ENCODE results near the gene KLK8.

Gene KLK8

DNA sequence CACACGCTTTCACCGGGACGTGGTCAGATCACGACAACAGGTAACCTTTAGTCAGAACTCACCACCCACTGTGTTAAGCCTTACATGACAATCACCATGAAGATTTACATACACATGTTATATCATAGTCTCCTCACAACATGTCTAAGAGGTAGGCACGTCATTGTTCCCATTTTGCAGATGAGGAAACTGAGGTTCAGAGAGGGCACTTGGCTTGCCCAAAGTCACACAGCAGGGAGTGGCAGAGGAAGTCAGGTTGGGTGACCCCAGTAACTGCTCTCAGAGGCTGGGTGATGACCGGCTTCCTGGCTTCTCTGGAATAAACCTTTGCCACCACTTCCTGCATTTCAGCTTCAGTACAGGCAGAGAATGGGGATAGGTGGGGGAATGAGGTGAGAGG is 12.8 kb upstream of the KLK8 start:
- no peak for DNase-seq
- no CpG with 5 or more reads among the region's 6 CpGs for WGBS (ENCODE audit: extremely low coverage, insufficient coverage, insufficient read length)
- no peak overlapping the region for H3K27ac ChIP-seq (ENCODE audit: low read depth, low read length)
- no peak overlapping the region for H2BK120ac ChIP-seq (ENCODE audit: insufficient read depth, low read length, poor library complexity)
- H3K4me3 ChIP-seq (ENCODE audit: low read depth, low read length): no peak overlapping the region
- H3K79me2 ChIP-seq (ENCODE audit: control insufficient read depth, insufficient read depth, low read length, poor library complexity): no peaks in the 10 kb centered on the region
- peaks cover 7 to 8% of the 10 kb centered on the region in 2 experiments for H3K4me1 ChIP-seq (ENCODE audit: control insufficient read depth in 1 of 2, insufficient read depth in 2 of 2, low read length in 2 of 2)
- no peak overlapping the region for H4K12ac ChIP-seq (ENCODE audit: low read depth, low read length)
- no peak overlapping the region for H3K23ac ChIP-seq (ENCODE audit: low read length)
- no peak overlapping the region for H2AFZ ChIP-seq (ENCODE audit: insufficient read depth, low read length, poor library complexity)
- no peak overlapping the region for H3K18ac ChIP-seq (ENCODE audit: low read length)
- no peak overlapping the region for H3K9ac ChIP-seq (ENCODE audit: low read length)
- H3K36me3 ChIP-seq (ENCODE audit: control insufficient read depth in 1 of 2, insufficient read depth in 2 of 2, low read length in 2 of 2): no peaks in the 10 kb centered on the region
- peaks cover 13% of the 10 kb centered on the region for H3K27me3 ChIP-seq (ENCODE audit: insufficient read depth, low read length)
- H3K4me2 ChIP-seq (ENCODE audit: low read length): no peak overlapping the region
- no peak overlapping the region for H3K14ac ChIP-seq (ENCODE audit: low read length)
- H3K4ac ChIP-seq (ENCODE audit: low read depth, low read length): no peak overlapping the region
- H4K8ac ChIP-seq (ENCODE audit: low read depth, low read length): no peak overlapping the region
- H3K79me1 ChIP-seq (ENCODE audit: low read length): no peaks in the 10 kb centered on the region
- no peaks in the 10 kb centered on the region for H3K9me3 ChIP-seq (ENCODE audit: insufficient read depth, low read depth, low read length)
- no peak overlapping the region for H2BK12ac ChIP-seq (ENCODE audit: low read length)
- no peak overlapping the region for H2BK5ac ChIP-seq (ENCODE audit: low read depth, low read length, poor library complexity)
- H2AK5ac ChIP-seq (ENCODE audit: low read length): no peak overlapping the region
- H4K91ac ChIP-seq (ENCODE audit: low read depth, low read length): no peak overlapping the region

DNA sequence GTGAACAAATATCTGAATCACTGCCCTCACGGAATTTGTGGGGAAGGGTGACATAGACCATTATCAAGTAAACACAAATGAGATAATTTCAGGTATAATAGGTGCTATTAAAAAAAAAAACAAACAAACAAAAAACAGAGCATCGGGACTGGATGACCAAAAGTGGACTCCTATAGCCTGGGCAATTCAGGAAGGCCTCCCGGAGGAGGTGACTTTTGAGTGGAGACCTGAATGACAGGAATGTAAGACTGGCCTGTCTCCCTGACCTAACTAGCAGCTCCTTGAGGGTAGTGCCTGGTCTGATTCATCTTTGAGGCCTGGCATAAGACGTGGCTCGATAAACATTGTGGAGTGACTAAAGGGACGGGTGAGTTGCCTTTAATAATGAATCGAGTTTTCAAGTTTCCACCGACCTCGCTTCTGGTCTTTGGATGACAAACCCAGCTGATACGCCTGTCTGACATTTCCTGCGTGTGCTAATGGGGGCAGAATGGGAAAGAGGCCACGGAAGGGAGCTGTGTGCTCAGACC is 11.3 kb upstream of the KLK8 start:
- Histone ChIP-seq H2AK5ac (ENCODE audit: low read length) (no peak overlapping the region), H3K14ac (ENCODE audit: low read length) (no peak overlapping the region), H2AFZ (ENCODE audit: insufficient read depth, low read length, poor library complexity) (no peak overlapping the region), H3K4me1 (ENCODE audit: control insufficient read depth in 1 of 2, insufficient read depth in 2 of 2, low read length in 2 of 2) (peaks cover 5 to 7% of the 10 kb centered on the region in 2 experiments), H3K18ac (ENCODE audit: low read length) (no peak overlapping the region), H4K12ac (ENCODE audit: low read depth, low read length) (no peak overlapping the region), H2BK120ac (ENCODE audit: insufficient read depth, low read length, poor library complexity) (no peak overlapping the region), H3K9me3 (ENCODE audit: insufficient read depth, low read depth, low read length) (peaks cover 3% of the 10 kb centered on the region), H3K79me2 (ENCODE audit: control insufficient read depth, insufficient read depth, low read length, poor library complexity) (no peaks in the 10 kb centered on the region), H3K9ac (ENCODE audit: low read length) (no peak overlapping the region), H4K8ac (ENCODE audit: low read depth, low read length) (no peak overlapping the region), H4K91ac (ENCODE audit: low read depth, low read length) (no peak overlapping the region), H3K4me3 (ENCODE audit: low read depth, low read length) (no peak overlapping the region), H3K36me3 (ENCODE audit: control insufficient read depth in 1 of 2, insufficient read depth in 2 of 2, low read length in 2 of 2) (no peaks in the 10 kb centered on the region), H3K23ac (ENCODE audit: low read length) (no peak overlapping the region), H2BK5ac (ENCODE audit: low read depth, low read length, poor library complexity) (no peak overlapping the region), H3K27ac (ENCODE audit: low read depth, low read length) (no peak overlapping the region), H3K4ac (ENCODE audit: low read depth, low read length) (no peak overlapping the region), H3K4me2 (ENCODE audit: low read length) (no peak overlapping the region), H3K27me3 (ENCODE audit: insufficient read depth, low read length) (peaks cover 5% of the 10 kb centered on the region), H3K79me1 (ENCODE audit: low read length) (no peaks in the 10 kb centered on the region), H2BK12ac (ENCODE audit: low read length) (no peak overlapping the region)
- no peak for DNase-seq
- no CpG with 5 or more reads among the region's 12 CpGs for WGBS (ENCODE audit: extremely low coverage, insufficient coverage, insufficient read length)

DNA sequence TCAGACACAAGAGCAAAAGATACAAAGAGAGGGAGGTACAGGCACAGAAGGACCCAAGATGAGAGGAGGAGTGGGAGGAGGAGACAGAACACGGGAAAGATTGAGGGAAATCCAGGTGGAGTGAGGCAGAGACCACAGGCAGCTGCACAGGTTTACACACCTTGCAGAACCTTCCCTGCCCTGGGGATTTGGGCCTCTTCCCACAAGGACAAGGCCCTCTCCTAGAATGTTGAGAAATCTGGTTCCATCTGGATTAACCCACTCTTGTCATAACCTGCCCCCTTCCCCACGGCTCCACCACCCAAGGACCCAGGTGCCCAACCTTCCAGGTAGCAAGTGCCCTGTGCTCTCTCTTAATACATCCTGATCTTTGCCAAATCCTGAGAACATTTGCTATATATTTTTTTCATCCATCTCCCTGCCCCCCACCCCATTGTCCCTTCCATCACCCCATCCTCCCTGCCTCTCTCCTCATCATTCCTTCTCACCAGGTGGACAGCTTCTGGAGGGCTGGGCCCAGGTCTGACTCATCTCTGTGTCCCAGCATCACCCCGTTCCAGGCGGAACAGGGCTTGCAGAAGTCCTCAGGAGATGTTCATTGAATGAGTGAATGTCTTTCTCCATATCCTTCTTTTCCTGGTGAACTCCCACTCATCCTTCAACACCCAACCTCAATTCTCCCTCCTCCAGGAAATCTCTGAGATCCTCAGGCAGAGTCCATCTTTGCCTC is 8.8 kb upstream of the KLK8 start:
- no peak overlapping the region for H3K14ac ChIP-seq (ENCODE audit: low read length)
- no peak overlapping the region for H2BK120ac ChIP-seq (ENCODE audit: insufficient read depth, low read length, poor library complexity)
- no peak overlapping the region for H3K9ac ChIP-seq (ENCODE audit: low read length)
- no peak for DNase-seq
- no peak overlapping the region for H3K4ac ChIP-seq (ENCODE audit: low read depth, low read length)
- no peak overlapping the region for H2BK5ac ChIP-seq (ENCODE audit: low read depth, low read length, poor library complexity)
- H4K8ac ChIP-seq (ENCODE audit: low read depth, low read length): no peak overlapping the region
- no peak overlapping the region for H2AK5ac ChIP-seq (ENCODE audit: low read length)
- H3K27me3 ChIP-seq (ENCODE audit: insufficient read depth, low read length): no peaks in the 10 kb centered on the region
- no peaks in the 10 kb centered on the region for H3K79me1 ChIP-seq (ENCODE audit: low read length)
- no peaks in the 10 kb centered on the region for H3K36me3 ChIP-seq (ENCODE audit: control insufficient read depth in 1 of 2, insufficient read depth in 2 of 2, low read length in 2 of 2)
- no peak overlapping the region for H4K12ac ChIP-seq (ENCODE audit: low read depth, low read length)
- no peak overlapping the region for H3K4me3 ChIP-seq (ENCODE audit: low read depth, low read length)
- no peak overlapping the region for H4K91ac ChIP-seq (ENCODE audit: low read depth, low read length)
- H3K9me3 ChIP-seq (ENCODE audit: insufficient read depth, low read depth, low read length): peaks cover 3% of the 10 kb centered on the region
- H3K27ac ChIP-seq (ENCODE audit: low read depth, low read length): no peak overlapping the region
- no peak overlapping the region for H3K23ac ChIP-seq (ENCODE audit: low read length)
- H3K4me1 ChIP-seq (ENCODE audit: control insufficient read depth in 1 of 2, insufficient read depth in 2 of 2, low read length in 2 of 2): peaks cover 0 to 6% of the 10 kb centered on the region in 2 experiments
- H2AFZ ChIP-seq (ENCODE audit: insufficient read depth, low read length, poor library complexity): no peak overlapping the region
- no peak overlapping the region for H3K4me2 ChIP-seq (ENCODE audit: low read length)
- no peak overlapping the region for H2BK12ac ChIP-seq (ENCODE audit: low read length)
- H3K18ac ChIP-seq (ENCODE audit: low read length): no peak overlapping the region
- no CpG with 5 or more reads among the region's 4 CpGs for WGBS (ENCODE audit: extremely low coverage, insufficient coverage, insufficient read length)
- H3K79me2 ChIP-seq (ENCODE audit: control insufficient read depth, insufficient read depth, low read length, poor library complexity): no peaks in the 10 kb centered on the region

DNA sequence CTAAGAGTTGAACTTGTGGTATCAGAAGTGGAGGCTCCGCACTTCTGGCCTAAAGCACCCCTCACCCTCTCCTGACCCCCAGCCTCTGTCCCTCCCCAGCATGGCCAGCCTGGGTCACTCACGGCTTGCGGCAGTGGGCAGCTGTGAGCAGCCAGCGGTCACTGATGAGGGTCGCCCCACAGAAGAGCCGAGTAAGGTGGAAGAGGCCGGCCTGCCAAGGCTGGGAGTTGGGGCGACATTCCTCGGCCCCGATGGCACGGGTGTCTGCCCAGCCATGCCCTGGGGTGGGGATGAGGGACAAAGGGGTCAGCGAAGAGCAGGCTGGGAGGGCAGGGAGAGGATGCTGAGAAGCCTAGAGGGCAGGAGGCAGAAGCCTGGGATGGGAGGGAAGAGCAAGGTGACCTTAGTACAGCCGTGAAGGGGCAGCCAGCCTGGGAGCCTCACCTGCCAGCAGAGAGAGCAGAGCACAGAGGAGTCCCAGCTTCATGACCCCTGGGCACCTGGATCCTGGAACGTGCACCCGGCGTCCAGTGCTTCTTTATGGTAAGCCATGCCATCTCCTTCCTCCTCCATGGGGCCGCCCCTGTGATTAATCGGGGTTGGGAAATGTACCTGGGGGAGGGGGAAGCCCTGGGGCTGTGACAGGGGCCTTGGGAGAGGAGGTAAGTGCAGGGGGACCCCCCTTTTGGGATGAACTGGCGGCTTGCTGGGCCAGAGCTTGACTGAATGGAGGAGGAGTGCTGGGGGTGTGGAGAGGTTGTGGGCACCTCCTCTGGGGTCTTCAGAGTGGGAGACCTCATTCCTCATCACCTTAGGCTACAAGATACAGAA is 7.9 kb upstream of the KLK8 start:
- WGBS (ENCODE audit: extremely low coverage, insufficient coverage, insufficient read length): no CpG with 5 or more reads among the region's 19 CpGs
- no peak overlapping the region for H4K12ac ChIP-seq (ENCODE audit: low read depth, low read length)
- no peak overlapping the region for H2BK12ac ChIP-seq (ENCODE audit: low read length)
- H4K8ac ChIP-seq (ENCODE audit: low read depth, low read length): no peak overlapping the region
- H3K14ac ChIP-seq (ENCODE audit: low read length): no peak overlapping the region
- no peaks in the 10 kb centered on the region for H3K79me1 ChIP-seq (ENCODE audit: low read length)
- no peak overlapping the region for H3K23ac ChIP-seq (ENCODE audit: low read length)
- no peak overlapping the region for H3K4ac ChIP-seq (ENCODE audit: low read depth, low read length)
- H3K36me3 ChIP-seq (ENCODE audit: control insufficient read depth in 1 of 2, insufficient read depth in 2 of 2, low read length in 2 of 2): no peaks in the 10 kb centered on the region
- no peaks in the 10 kb centered on the region for H3K79me2 ChIP-seq (ENCODE audit: control insufficient read depth, insufficient read depth, low read length, poor library complexity)
- no peak overlapping the region for H4K91ac ChIP-seq (ENCODE audit: low read depth, low read length)
- H2BK5ac ChIP-seq (ENCODE audit: low read depth, low read length, poor library complexity): no peak overlapping the region
- H3K27ac ChIP-seq (ENCODE audit: low read depth, low read length): no peak overlapping the region
- no peak overlapping the region for H2AK5ac ChIP-seq (ENCODE audit: low read length)
- no peak overlapping the region for H3K4me2 ChIP-seq (ENCODE audit: low read length)
- no peak overlapping the region for H3K4me3 ChIP-seq (ENCODE audit: low read depth, low read length)
- no peaks in the 10 kb centered on the region for H3K27me3 ChIP-seq (ENCODE audit: insufficient read depth, low read length)
- no peak overlapping the region for H2BK120ac ChIP-seq (ENCODE audit: insufficient read depth, low read length, poor library complexity)
- no peak overlapping the region for H2AFZ ChIP-seq (ENCODE audit: insufficient read depth, low read length, poor library complexity)
- peaks cover 0 to 6% of the 10 kb centered on the region in 2 experiments for H3K4me1 ChIP-seq (ENCODE audit: control insufficient read depth in 1 of 2, insufficient read depth in 2 of 2, low read length in 2 of 2)
- no peak overlapping the region for H3K9ac ChIP-seq (ENCODE audit: low read length)
- no peak for DNase-seq
- H3K18ac ChIP-seq (ENCODE audit: low read length): no peak overlapping the region
- peaks cover 3% of the 10 kb centered on the region for H3K9me3 ChIP-seq (ENCODE audit: insufficient read depth, low read depth, low read length)
